ENCODE results near the gene MAPK8IP1.

The MAPK8IP1 gene

DNA sequence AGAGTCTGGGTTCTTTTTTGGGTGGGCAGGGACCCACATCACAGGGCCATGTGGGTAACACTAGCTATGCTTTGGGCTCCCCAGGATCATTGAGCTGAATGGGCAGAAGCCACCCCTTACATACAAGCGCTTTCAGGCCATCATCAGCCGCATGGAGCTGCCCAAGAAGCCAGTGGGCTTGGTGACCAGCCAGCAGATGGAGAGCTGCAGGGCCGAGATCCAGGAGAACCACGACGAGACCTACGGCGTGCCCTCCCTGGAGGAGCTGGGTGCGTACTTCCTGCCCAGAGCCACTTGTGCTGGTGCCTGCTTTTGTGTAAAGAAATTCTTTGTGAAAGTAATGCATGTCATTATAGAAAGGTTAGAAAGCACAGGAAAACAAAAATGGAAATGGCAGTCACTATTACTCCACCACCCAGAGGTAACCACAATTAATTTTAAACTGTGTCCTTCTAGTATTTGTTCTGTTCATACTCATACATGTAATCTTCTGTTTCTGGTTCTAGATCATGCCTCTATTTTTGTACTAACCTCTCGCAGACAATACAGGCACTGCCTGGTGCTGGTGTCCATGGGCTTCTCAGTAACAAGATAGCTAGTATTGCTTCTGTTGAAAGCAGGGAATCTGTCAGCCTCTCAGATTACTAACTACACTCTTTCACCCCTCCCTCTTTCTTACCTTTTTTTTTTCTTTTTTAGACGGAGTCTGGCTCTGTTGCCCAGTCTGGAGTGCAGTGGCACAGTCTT lies 24.5 kb upstream of the MAPK8IP1 start:
- DNase-seq = no peak

- DNase-seq = no peak
Observed at GRCh38 chr11:45864041-45864440, 21.4 kb upstream of the MAPK8IP1 start.

DNA sequence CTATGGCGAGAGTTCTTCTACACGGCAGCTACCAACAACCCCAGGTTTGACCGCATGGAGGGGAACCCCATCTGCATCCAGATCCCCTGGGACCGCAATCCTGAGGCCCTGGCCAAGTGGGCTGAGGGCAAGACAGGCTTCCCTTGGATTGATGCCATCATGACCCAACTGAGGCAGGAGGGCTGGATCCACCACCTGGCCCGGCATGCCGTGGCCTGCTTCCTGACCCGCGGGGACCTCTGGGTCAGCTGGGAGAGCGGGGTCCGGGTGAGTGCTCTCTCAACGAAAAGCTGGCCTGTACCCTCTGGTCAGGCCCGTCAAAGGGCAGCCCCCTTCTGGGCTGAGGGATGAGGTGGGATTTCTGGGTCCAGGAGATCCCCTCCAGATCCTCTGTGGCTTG lies 15.9 kb upstream of the MAPK8IP1 start:
- DNase-seq = no peak

DNA sequence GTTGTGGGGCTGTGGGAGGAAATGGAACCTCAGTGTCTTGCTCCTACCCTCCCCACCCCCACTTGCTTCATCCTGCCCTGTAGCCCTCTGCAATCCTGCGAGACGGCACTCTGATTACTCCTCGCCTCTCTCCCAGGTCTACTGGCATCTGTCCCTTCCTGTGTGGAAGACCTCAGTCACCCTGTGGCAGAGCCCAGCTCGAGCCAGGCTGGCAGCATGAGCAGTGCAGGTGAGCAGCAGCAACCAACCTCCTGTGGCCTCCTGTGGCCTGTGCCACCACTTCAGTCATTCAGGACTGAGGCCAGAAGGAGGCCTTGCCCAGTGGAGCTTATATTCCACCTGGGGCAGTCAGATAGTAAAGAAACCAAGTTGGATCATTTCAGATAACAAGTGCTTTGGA lies 14.7 kb upstream of the MAPK8IP1 start:
- DNase-seq = no peak

DNA sequence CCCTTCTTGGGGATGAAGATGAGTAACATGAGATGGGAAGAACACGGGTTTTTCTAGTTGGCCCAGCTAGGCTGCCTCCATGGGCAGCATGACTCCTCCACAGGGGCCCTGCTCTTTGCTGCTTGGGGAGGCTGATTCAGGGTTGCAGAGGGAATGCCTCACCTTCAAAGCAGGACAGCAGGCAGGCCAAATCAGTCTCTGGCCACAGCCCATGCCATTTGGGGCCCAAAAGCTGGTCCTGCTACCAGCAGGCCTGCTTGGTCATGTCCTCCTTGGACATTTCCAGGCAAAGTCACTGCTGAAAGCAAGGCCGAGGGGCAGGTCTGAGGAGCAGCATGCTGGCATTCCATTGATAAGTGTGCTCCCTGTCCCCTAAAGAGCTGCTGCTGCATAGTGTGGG lies 13.8 kb upstream of the MAPK8IP1 start:
- DNase-seq = no peak

- DNase-seq = peak; percentile 74 to 83
Observed at GRCh38 chr11:45872651-45873356, 12.6 kb upstream of the MAPK8IP1 start.

- no peak for DNase-seq
Observed at GRCh38 chr11:45876401-45876800, 9.1 kb upstream of the MAPK8IP1 start.

DNA sequence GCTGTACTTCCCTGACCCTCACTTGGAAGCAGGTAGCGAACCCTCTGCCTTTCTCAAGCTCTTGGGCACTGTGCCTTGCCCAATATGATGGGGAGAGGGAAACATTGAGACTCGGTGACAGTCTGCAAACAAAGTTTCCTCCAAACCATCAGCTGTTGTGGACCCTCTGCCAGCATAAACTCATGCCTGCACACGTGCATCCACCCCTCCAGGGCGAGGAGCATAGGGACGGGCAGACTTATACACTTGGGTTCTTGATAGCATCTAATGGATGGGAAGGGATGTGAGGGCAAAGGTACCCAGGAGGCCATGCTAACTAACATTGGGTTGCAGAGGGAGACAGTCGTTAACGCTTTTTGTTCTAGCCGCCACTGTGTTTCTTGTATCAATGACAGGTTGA lies 8.2 kb upstream of the MAPK8IP1 start:
- DNase-seq = no peak

DNA sequence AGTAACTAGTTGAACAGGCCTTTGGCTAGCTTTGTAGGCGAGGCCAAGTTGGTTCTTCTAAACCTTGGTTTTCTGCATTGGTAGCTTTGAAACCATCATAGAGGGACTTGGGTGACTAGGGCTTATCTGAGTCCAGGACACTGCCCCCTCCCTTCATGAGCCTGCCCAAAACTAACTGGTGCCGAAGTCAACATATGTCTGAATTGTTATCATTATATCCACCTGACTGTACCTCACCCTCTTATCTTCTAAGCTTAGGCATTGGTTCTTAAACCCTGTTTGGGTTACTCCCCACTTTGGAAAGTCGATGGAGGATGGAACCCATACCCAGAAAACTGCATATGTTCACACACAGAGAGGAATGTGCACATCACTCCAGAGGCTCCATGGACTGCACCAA lies 7.6 kb upstream of the MAPK8IP1 start:
- no peak for DNase-seq

GRCh38 chr11:45879803-45880686 lies 5.4 kb upstream of the MAPK8IP1 start:
- DNase-seq = no peak

GRCh38 chr11:45880772-45881570 lies 4.5 kb upstream of the MAPK8IP1 start:
- peak; percentile 40 to 78 for DNase-seq

GRCh38 chr11:45881708-45882368 lies 3.6 kb upstream of the MAPK8IP1 start:
- DNase-seq = peak in 1 of 2 experiments; percentile 56

DNA sequence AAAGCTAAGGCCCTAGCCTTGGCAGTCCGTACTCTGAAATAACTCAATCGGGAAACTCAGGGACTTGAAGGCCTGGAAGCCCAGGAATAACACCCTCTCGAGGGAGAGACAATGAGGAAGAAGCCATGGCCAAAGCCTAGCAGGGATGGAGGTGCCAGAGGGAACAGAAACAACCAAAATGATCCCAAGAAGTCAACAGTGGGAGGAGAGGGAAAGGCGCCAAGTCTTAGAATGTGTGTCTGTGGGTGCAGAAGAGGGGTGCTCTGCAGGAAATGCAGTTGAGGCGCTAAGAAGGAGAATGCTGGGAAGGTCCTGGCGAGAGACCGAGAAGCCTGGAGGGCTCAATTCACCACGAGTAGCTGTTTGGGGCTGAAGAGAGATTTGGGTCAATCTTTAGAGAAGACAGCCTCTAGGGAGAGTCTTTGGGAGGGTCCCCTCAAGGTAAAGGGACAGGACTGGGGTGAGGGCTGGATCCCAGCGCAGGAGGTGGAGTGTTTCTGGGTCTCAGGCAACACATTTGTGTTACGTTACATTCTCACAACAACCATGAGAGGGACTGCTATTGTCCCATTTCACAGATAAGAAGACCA lies 760 bp upstream of the MAPK8IP1 start:
- no peak for DNase-seq

GRCh38 chr11:45885921-45886721 lies 670 bp downstream of the MAPK8IP1 start:
- DNase-seq = peak; percentile 29 to 49

GRCh38 chr11:45886816-45887520 lies 1.5 kb downstream of the MAPK8IP1 start:
- DNase-seq = no peak

DNA sequence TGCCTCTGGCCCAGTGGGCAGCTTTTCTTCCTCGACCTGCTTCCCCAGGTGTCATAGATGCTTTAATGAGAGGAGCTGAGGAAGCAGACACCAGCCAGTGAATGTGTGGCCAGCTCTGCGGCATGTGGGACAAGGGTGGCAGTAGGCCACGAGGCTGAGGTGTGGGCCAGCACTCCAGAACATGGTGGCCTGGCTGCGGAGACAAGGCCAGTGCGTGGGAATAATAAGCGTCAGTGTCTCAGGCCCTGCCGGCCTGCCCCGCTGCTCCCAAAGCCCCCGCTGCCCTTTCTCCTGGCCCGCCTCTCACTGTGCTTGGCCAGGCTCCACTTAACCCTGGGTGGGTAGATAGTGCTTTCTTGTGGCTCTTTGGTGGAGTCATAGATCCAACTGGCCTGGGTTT lies 2.1 kb downstream of the MAPK8IP1 start:
- DNase-seq = no peak

- DNase-seq = no peak
Observed at GRCh38 chr11:45889555-45889954, 4.1 kb downstream of the MAPK8IP1 start.

GRCh38 chr11:45889966-45890365 lies 4.5 kb downstream of the MAPK8IP1 start:
- DNase-seq = no peak

- DNase-seq = no peak
Observed at GRCh38 chr11:45890886-45891550, 5.6 kb downstream of the MAPK8IP1 start.

- DNase-seq = no peak
Observed at GRCh38 chr11:45892856-45893255, 7.4 kb downstream of the MAPK8IP1 start.

Data from NCI-H2081 (cell line).